ENCODE measurements around the gene MIA3.

DNA sequence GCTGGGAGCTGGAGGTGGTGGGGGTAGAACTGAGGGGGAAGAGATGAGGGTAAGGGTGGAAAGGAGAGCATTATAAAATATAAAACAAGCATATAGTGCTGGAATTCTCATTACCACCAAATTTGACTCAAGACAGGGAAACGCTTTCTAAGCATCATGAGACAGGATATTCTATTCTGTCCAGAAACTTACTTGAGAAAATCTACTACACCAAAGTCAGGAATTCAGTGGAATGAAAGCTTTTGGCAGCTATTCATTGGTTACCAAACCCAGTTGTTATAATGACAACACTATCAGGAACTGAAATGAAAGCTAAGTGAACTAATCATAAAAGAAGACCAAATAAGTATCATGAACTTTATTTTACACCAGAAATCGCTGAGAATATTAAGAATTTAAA lies 79.9 kb downstream of the MIA3 start:
- TF ChIP-seq, protein P1, sequence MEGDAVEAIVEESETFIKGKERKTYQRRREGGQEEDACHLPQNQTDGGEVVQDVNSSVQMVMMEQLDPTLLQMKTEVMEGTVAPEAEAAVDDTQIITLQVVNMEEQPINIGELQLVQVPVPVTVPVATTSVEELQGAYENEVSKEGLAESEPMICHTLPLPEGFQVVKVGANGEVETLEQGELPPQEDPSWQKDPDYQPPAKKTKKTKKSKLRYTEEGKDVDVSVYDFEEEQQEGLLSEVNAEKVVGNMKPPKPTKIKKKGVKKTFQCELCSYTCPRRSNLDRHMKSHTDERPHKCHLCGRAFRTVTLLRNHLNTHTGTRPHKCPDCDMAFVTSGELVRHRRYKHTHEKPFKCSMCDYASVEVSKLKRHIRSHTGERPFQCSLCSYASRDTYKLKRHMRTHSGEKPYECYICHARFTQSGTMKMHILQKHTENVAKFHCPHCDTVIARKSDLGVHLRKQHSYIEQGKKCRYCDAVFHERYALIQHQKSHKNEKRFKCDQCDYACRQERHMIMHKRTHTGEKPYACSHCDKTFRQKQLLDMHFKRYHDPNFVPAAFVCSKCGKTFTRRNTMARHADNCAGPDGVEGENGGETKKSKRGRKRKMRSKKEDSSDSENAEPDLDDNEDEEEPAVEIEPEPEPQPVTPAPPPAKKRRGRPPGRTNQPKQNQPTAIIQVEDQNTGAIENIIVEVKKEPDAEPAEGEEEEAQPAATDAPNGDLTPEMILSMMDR (IDR thresholded peaks at IDR 0.05) = no peak
- TF ChIP-seq POLR2A (IDR thresholded peaks at IDR 0.05) = no peak

Data from lower leg skin (tissue), 3 donors.